Stomach smooth muscle (tissue), 2 donors: ENCODE data around the gene TRPM3.

Experiments used
- H3K27ac ChIP-seq: one replicate; pipeline ENCODE4 v1.7.0; 2013; ENCODE audit warnings: mild to moderate bottlenecking, low read length, inconsistent platforms
- H3K27me3 ChIP-seq, 2 donors: one replicate each; pipeline ENCODE4 v1.7.0; 2013; ENCODE audit warnings: low read length in 2 of 2; ENCODE audit not compliant: insufficient read depth in 2 of 2, control insufficient read depth in 1 of 2
- H3K36me3 ChIP-seq, 2 donors: one replicate each; pipeline ENCODE4 v1.7.0; 2013; ENCODE audit warnings: low read length in 2 of 2; ENCODE audit not compliant: control insufficient read depth in 2 of 2, insufficient read depth in 2 of 2
- H3K4me1 ChIP-seq: one replicate; pipeline ENCODE4 v1.7.0; 2013; ENCODE audit warnings: low read length; ENCODE audit not compliant: control insufficient read depth, insufficient read depth
- H3K4me3 ChIP-seq, 2 donors: one replicate each; pipeline ENCODE4 v1.7.0; 2013; ENCODE audit warnings: low read length in 2 of 2
- H3K9ac ChIP-seq, 2 donors: one replicate each; pipeline ENCODE4 v1.7.0; 2013; ENCODE audit warnings: low read length in 2 of 2, mild to moderate bottlenecking in 1 of 2
- H3K9me3 ChIP-seq, 2 donors: one replicate each; pipeline ENCODE4 v1.7.0; 2013; ENCODE audit warnings: low read length in 2 of 2; ENCODE audit not compliant: control insufficient read depth in 2 of 2
- donor health status: healthy.
- donor health status: Pancreatic carcinoma.

TRPM3 gene

DNA sequence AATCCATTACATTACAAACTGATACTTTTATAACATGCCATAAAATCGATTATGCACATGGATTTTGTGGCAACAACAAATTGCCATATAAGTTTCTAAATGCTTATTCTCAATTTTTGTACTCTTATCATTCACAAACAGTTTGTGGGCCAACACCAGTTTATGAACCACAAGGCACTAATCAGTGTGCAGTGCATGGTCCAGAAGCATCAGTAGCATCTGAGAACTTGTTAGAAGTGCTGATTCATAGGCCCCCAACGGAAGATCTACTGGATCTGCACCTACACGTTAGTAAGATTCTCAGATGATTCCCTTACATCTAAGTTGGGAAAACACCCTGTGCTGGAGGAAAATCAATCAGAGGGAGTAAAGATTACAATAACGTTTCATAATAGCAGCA lies 242.8 kb downstream of the TRPM3 start:
- H3K9me3 ChIP-seq, result no peaks in the 10 kb centered on the region
- H3K36me3 ChIP-seq, result no peaks in the 10 kb centered on the region
- no peak overlapping the region for H3K4me3 ChIP-seq
- H3K27me3 ChIP-seq, result no peaks in the 10 kb centered on the region
- H3K27ac ChIP-seq, result no peak overlapping the region
- no peaks in the 10 kb centered on the region for H3K4me1 ChIP-seq
- H3K9ac ChIP-seq, result no peak overlapping the region

DNA sequence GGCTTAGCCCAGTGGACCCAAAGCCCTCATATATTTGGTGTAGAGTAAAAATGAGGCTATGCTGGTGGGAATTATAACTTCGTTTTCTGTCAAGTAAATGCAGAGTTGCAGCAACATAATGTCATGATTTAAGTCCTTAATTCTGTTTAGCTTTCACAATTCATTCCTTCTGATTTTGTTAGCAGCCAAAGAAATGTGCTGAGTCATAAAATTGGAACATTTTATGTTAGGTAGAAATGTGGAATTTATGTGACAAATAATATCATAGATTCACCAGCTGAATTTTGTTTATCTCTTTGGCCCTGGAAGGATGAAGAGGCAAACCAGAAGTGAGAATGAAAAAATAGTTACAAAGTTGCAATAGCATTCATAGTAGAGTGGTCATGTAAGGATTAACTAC lies 247.0 kb downstream of the TRPM3 start:
- no peaks in the 10 kb centered on the region for H3K27me3 ChIP-seq
- no peaks in the 10 kb centered on the region for H3K36me3 ChIP-seq
- no peaks in the 10 kb centered on the region for H3K9me3 ChIP-seq
- no peaks in the 10 kb centered on the region for H3K4me1 ChIP-seq
- H3K4me3 ChIP-seq, result no peak overlapping the region
- no peak overlapping the region for H3K27ac ChIP-seq
- H3K9ac ChIP-seq, result no peak overlapping the region

DNA sequence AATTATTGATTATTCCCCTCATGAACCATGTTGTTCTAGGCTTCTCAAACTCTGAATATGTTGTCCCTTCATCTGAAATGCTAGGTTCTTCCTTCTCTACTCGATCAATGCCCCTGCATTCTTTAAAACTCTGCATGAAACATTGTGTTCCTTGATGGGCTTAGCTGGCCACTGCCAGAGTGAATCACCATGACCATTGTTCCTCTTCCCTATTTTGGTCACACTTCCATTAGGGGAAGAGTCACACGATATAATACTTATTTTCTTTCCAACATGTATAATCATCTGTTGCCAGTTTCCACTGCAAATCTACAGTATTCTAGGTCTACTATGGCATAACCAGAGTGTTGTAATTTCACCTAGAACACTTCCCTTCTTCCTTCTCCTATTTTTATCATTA lies 247.9 kb downstream of the TRPM3 start:
- H3K27me3 ChIP-seq, result no peaks in the 10 kb centered on the region
- no peak overlapping the region for H3K4me3 ChIP-seq
- no peak overlapping the region for H3K9ac ChIP-seq
- H3K4me1 ChIP-seq, result no peaks in the 10 kb centered on the region
- H3K27ac ChIP-seq, result no peak overlapping the region
- H3K9me3 ChIP-seq, result no peaks in the 10 kb centered on the region
- no peaks in the 10 kb centered on the region for H3K36me3 ChIP-seq

DNA sequence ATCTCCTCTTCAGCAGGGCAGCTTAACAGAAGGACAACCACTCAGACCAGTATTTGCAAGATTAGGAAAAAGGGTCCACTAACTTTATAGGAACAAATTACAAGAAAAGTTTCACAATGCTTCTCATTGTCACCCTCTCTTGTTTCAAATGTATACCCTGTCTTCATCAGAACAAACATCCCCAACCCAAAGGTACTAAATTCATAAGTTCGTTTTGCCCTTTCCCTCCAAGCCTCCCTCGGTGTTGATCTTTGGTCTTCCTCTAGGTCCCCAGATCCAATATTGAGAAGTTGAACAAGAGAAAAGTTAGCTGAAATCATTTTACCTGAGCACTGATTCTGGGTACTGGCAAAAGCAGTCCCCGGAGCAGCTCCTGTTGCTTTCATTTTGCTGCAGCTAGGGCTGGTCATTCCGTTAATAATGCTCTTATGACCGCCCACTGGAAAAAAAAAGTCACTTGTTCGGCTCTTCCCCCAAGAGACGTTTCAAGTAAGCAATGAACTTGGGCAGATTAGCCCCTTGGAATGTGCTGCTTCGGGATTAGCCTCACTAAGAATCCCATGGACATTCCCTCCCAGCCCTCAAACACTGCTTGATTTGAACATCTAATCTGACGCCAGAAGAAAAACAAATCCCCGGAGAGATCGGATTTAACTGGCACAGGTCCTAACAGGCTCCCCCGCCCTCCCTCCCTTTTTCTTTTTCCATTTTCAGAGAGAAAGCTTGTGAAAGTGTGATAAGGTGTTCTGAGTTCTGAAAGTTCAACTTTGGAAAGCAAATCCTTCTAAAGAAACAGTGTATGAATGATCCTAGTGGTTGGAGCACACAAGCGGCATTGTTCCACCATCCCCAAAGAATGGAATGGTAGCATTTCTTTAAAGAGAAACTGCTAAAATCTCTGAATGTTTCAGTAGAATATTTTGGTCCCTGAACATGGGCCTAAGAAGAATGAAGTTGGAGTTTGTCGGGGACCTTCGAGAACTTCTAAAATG lies 252.5 kb downstream of the TRPM3 start:
- Histone ChIP-seq H3K4me3 (peak overlapping the region; percentile 40 to 74), H3K9ac (peak overlapping the region in 1 of 2 donors; percentile 47), H3K27ac (no peak overlapping the region), H3K4me1 (no peaks in the 10 kb centered on the region), H3K36me3 (no peaks in the 10 kb centered on the region), H3K27me3 (no peaks in the 10 kb centered on the region), H3K9me3 (no peaks in the 10 kb centered on the region)

DNA sequence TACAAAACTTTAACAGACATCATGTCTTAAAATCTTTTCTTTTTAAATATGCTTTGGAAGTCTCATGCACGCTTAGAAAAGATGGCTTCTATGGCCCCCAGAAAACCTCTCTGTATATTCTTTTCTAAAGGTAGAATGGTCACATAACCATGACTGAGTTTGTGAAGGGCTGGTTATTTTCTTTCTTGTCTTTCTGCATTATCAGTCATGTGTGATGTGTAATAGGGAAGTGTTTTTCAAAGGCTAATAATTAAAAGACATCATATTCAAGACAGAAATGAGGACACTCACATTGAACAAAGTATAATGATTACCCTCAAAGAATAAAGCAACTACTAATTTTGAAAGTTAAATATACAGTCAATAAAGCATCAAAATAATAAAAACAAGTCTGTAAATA lies 253.4 kb downstream of the TRPM3 start:
- Histone ChIP-seq H3K36me3 (no peaks in the 10 kb centered on the region), H3K9me3 (no peaks in the 10 kb centered on the region), H3K4me3 (no peak overlapping the region), H3K9ac (no peak overlapping the region), H3K4me1 (no peaks in the 10 kb centered on the region), H3K27ac (no peak overlapping the region), H3K27me3 (no peaks in the 10 kb centered on the region)

DNA sequence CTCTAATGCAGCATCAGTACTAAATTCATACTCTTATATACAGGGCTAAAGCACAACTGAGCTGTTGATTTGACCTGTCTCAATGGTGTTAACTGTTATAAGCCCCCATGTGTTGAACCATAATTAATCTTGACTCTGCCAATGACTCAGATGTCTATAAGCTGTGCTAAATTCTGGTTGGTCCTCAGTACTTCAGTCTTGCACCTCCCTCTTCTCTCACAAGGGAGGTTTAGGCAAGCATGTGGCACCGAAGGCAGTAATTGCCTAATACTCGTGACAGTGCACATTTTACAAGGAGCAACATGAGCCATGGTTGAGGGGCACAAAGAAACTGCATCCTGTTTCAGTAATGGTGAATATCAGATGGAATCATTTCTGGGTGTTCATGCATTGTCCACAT lies 255.9 kb downstream of the TRPM3 start:
- Histone ChIP-seq H3K27me3 (no peaks in the 10 kb centered on the region), H3K4me3 (no peak overlapping the region), H3K9ac (no peak overlapping the region), H3K27ac (no peak overlapping the region), H3K4me1 (no peaks in the 10 kb centered on the region), H3K36me3 (no peaks in the 10 kb centered on the region), H3K9me3 (no peaks in the 10 kb centered on the region)

DNA sequence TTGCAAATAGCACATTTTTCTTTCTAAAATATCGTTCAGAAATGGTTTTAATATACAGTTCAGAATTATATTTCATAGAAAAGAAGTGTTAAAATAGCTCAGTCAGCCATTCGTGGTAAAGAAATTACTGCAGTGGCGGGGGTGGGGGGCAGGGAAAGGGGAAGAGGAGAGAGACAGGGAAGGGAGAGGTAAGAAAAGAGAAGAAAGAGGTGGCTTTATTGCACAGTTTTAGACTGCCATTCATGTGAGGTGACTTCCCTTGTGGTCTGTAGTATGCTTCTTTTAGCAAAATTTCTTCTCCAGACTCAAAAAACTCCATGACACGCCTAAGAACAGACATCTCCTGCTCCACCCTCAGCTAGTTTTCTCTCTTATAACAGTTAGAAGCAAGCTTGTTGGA lies 259.6 kb downstream of the TRPM3 start:
- H3K27me3 ChIP-seq, result no peaks in the 10 kb centered on the region
- H3K9ac ChIP-seq, result no peak overlapping the region
- H3K36me3 ChIP-seq, result no peaks in the 10 kb centered on the region
- H3K9me3 ChIP-seq, result no peaks in the 10 kb centered on the region
- no peak overlapping the region for H3K4me3 ChIP-seq
- no peak overlapping the region for H3K27ac ChIP-seq
- H3K4me1 ChIP-seq, result no peaks in the 10 kb centered on the region

DNA sequence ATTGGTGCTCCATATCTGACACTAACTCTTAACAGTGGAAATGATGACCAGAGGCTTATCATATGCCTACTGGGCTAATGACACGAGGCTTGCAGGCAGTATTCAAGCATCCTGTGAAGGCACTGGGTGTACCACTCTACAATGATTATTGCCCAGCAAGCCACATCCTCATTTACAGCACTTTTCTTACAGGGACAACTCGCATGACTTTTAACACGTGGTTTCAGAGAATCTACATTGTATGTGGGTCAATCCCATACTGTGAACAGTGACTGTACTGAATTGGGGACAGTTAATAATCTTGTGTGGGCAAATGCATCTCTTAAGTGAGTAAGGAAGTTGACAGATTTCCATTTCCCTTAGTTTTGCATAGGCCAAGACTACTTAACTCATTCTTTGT lies 260.0 kb downstream of the TRPM3 start:
- no peaks in the 10 kb centered on the region for H3K4me1 ChIP-seq
- no peak overlapping the region for H3K27ac ChIP-seq
- H3K9ac ChIP-seq, result no peak overlapping the region
- no peaks in the 10 kb centered on the region for H3K36me3 ChIP-seq
- H3K4me3 ChIP-seq, result no peak overlapping the region
- H3K27me3 ChIP-seq, result no peaks in the 10 kb centered on the region
- no peaks in the 10 kb centered on the region for H3K9me3 ChIP-seq

DNA sequence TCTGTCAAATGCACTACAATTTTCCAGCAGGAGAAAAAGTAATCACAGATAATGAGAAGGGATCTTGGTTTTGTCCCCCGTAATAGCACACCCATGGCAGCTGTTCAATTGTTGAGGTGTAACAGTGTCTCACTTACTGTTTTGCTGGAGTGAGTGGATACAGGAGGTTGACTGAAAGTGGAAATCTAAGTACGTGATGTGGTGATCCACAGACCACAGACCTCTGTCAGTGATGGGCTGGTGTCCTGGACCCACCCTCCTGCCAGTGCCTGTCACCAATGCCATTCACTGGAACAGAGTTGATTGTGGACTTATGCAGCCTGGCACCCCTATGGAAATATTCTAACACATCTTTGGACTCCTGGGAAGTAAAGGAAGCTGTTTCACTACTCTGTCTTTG lies 261.7 kb downstream of the TRPM3 start:
- Histone ChIP-seq H3K4me3 (no peak overlapping the region), H3K4me1 (no peaks in the 10 kb centered on the region), H3K9me3 (no peaks in the 10 kb centered on the region), H3K27me3 (no peaks in the 10 kb centered on the region), H3K36me3 (no peaks in the 10 kb centered on the region), H3K27ac (no peak overlapping the region), H3K9ac (no peak overlapping the region)

DNA sequence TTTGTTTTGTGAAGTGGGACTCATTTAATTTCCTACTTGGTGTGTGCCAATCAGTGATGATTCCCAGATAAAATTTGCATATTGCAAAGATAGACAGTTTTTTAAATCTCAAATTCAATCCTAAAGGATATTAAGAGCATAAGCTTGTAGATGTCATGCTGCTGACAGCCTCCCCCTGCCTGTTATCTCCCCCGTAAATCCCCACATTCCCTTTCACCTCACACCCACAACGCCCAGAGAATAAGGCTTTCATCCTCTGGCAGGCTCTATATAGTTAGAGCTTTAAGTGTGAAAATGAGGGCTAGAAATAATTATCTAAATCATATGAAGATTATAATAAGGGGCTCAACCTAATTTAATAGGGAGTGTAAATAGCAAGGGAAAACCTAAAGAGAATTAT lies 265.0 kb downstream of the TRPM3 start:
- Histone ChIP-seq H3K27ac (no peak overlapping the region), H3K4me3 (no peak overlapping the region), H3K27me3 (no peaks in the 10 kb centered on the region), H3K4me1 (no peaks in the 10 kb centered on the region), H3K36me3 (no peaks in the 10 kb centered on the region), H3K9ac (no peak overlapping the region), H3K9me3 (no peaks in the 10 kb centered on the region)

DNA sequence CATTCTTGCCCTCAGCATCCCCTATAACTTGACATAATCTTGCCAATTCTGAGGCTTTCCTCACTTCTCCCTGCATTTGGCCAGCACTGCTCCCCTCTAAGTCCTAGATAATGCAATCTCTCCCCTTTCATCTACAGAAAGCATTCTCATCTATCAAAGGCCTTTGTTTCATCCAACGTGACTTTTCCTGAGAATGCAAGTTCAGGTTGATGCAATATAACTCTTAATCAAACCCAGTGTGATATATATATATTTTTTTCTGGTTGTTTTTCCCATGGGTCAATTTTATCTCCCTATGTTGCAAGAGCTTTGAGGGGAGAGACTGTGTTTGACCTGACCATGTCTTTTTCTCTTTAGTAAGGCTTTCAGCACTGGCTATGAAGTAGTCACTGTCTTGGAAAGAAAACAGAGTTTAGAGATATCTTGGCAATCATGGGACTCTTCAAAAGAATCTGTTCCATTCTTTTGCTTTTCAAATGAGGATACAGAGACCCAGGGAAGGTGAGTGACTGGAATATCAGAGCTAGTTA lies 268.6 kb downstream of the TRPM3 start:
- H3K9me3 ChIP-seq, result no peaks in the 10 kb centered on the region
- no peak overlapping the region for H3K4me3 ChIP-seq
- no peaks in the 10 kb centered on the region for H3K36me3 ChIP-seq
- H3K27me3 ChIP-seq, result no peaks in the 10 kb centered on the region
- H3K27ac ChIP-seq, result no peak overlapping the region
- no peak overlapping the region for H3K9ac ChIP-seq
- H3K4me1 ChIP-seq, result no peaks in the 10 kb centered on the region
